ENCODE data around the gene EVC.

DNA sequence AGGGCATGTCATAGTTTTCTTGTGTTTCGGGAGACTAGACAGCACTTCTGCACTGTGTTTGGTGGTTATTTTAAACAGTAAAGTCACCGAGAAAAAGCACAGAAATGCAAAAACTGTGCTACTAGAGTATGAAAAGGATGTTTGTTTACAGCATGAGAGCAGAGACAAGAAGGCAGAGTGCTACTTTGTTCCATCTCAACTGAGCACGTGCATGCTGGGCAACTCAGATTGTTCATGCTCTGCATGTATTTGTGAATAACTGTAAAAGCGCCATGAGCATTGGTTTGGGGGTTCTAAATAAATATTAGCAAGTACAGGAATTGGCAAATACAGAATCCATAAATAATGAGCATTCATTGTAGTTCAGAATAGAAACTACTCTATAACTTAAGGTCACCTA lies 7.4 kb downstream of the EVC start:
- TF ChIP-seq CTCF (IDR thresholded peaks at IDR 0.05; ENCODE audit: low read length) (no peak), EZH2 (optimal IDR thresholded peaks at IDR 0.05; ENCODE audit: low read depth, low read length) (no peak), EZH2phosphoT487 (IDR thresholded peaks at IDR 0.05; ENCODE audit: low read length) (no peak)

Data from MM.1S (cell line).